HEK293 (cell line): Measurements from ENCODE around the gene SWAP70.

Experiments used
- CTCF ChIA-PET: fragments of 350-600 bp; formaldehyde crosslinking; extraction: SDS; loops from one replicate; lab custom pipeline; 2021; ENCODE audit warnings: antibody characterized with exemption; lab: Yijun Ruan, JAX
- POLR2A ChIA-PET: fragments of 300-600 bp; formaldehyde crosslinking; extraction: SDS; loops from one replicate; lab custom pipeline; 2020; ENCODE audit warnings: antibody characterized with exemption, inconsistent platforms; lab: Yijun Ruan, JAX
- H3K27ac ChIP-seq: fragments of 200-500 bp; sonication (Bioruptor generic); 2 replicates; pipeline ENCODE4 v1.5.1; 2014; ENCODE audit warnings: low read depth, low read length, control low read depth, inconsistent platforms; ENCODE audit errors: extremely low read depth
- H3K36me3 ChIP-seq, 2 experiments: fragments of 200-500 bp in 1 of 2; sonication (Bioruptor generic) in 1 of 2; 1 replicate in 1 of 2; 2 replicates in 1 of 2; pipeline ENCODE4 v1.5.1; 2014 to 2017; ENCODE audit warnings: inconsistent platforms in 2 of 2, low read length in 2 of 2; ENCODE audit not compliant: control insufficient read depth in 2 of 2, insufficient read depth in 1 of 2
- H3K4me1 ChIP-seq: fragments of 200-500 bp; sonication (Bioruptor generic); 2 replicates; pipeline ENCODE4 v1.5.1; 2014; ENCODE audit warnings: mild to moderate bottlenecking, low read length, inconsistent platforms; ENCODE audit not compliant: control insufficient read depth, insufficient read depth
- H3K4me3 ChIP-seq: 2 replicates; pipeline ENCODE4 v1.5.1; 2011; ENCODE audit warnings: low read depth, mild to moderate bottlenecking, control low read depth, low read length, moderate library complexity
- H3K9me3 ChIP-seq: fragments of 200-500 bp; sonication (Bioruptor generic); 2 replicates; pipeline ENCODE4 v1.5.1; 2014; ENCODE audit warnings: low read depth, low read length, inconsistent platforms; ENCODE audit not compliant: control insufficient read depth, insufficient read depth
- BCL11B ChIP-seq: fragments of 450-650 bp; formaldehyde crosslinking; IDR thresholded peaks from 2 replicates; pipeline ENCODE4 v1.5.1; 2016; ENCODE audit warnings: low read depth, missing biosample characterization, missing genetic modification characterization
- FEZF1 ChIP-seq: fragments of 450-650 bp; formaldehyde crosslinking; IDR thresholded peaks from 2 replicates; pipeline ENCODE4 v1.5.1; 2016; ENCODE audit warnings: missing biosample characterization, missing genetic modification characterization
- KLF16 ChIP-seq: fragments of 450-650 bp; formaldehyde crosslinking; IDR thresholded peaks from 2 replicates; pipeline ENCODE4 v1.5.1; 2017; ENCODE audit warnings: missing biosample characterization, missing genetic modification characterization
- PRDM1 ChIP-seq: fragments of 450-650 bp; formaldehyde crosslinking; IDR thresholded peaks from 2 replicates; pipeline ENCODE4; 2016; ENCODE audit warnings: missing biosample characterization, missing genetic modification characterization
- ZBTB17 ChIP-seq: fragments of 450-650 bp; formaldehyde crosslinking; IDR thresholded peaks from 2 replicates; pipeline ENCODE4 v1.5.1; 2016; ENCODE audit warnings: missing biosample characterization, missing genetic modification characterization
- ZBTB48 ChIP-seq: fragments of 450-650 bp; formaldehyde crosslinking; IDR thresholded peaks from 2 replicates; pipeline ENCODE4 v1.5.1; 2016; ENCODE audit warnings: missing biosample characterization, missing genetic modification characterization
- ZFHX2 ChIP-seq: fragments of 450-650 bp; formaldehyde crosslinking; conservative IDR thresholded peaks from 2 replicates; pipeline ENCODE4 v1.5.1; 2016; ENCODE audit warnings: missing biosample characterization, missing genetic modification characterization
- ZIC2 ChIP-seq: fragments of 450-650 bp; formaldehyde crosslinking; IDR thresholded peaks from 2 replicates; pipeline ENCODE4 v1.5.1; 2016; ENCODE audit warnings: missing biosample characterization, missing genetic modification characterization
- ZNF121 ChIP-seq: fragments of 450-650 bp; formaldehyde crosslinking; IDR thresholded peaks from 2 replicates; pipeline ENCODE4 v1.5.1; 2016; ENCODE audit warnings: missing biosample characterization, missing genetic modification characterization
- ZNF157 ChIP-seq: fragments of 450-650 bp; formaldehyde crosslinking; IDR thresholded peaks from 2 replicates; pipeline ENCODE4 v1.5.1; 2016; ENCODE audit warnings: missing biosample characterization, missing genetic modification characterization
- ZNF169 ChIP-seq: fragments of 450-650 bp; formaldehyde crosslinking; IDR thresholded peaks from 2 replicates; pipeline ENCODE4 v1.5.1; 2016; ENCODE audit warnings: missing biosample characterization, missing genetic modification characterization
- ZNF202 ChIP-seq: fragments of 450-650 bp; formaldehyde crosslinking; IDR thresholded peaks from 2 replicates; pipeline ENCODE4 v1.5.1; 2016; ENCODE audit warnings: missing biosample characterization, missing genetic modification characterization, borderline replicate concordance
- ZNF426 ChIP-seq: fragments of 450-650 bp; formaldehyde crosslinking; IDR thresholded peaks from 2 replicates; pipeline ENCODE4 v1.5.1; 2017; ENCODE audit warnings: missing biosample characterization, missing genetic modification characterization, mild to moderate bottlenecking, inconsistent platforms, moderate library complexity
- ZNF521 ChIP-seq: fragments of 450-650 bp; formaldehyde crosslinking; IDR thresholded peaks from 2 replicates; pipeline ENCODE4 v1.5.1; 2017; ENCODE audit warnings: missing biosample characterization, mild to moderate bottlenecking, missing genetic modification characterization
- ZNF654 ChIP-seq: fragments of 450-650 bp; formaldehyde crosslinking; IDR thresholded peaks from 2 replicates; pipeline ENCODE4 v1.5.1; 2016; ENCODE audit warnings: low read depth, missing biosample characterization, missing genetic modification characterization
- ZNF707 ChIP-seq: fragments of 450-650 bp; formaldehyde crosslinking; IDR thresholded peaks from 2 replicates; pipeline ENCODE4 v1.5.1; 2016; ENCODE audit warnings: missing biosample characterization, missing genetic modification characterization
- ZNF747 ChIP-seq: fragments of 450-650 bp; formaldehyde crosslinking; IDR thresholded peaks from 2 replicates; pipeline ENCODE4 v1.5.1; 2016; ENCODE audit warnings: missing biosample characterization, missing genetic modification characterization
- ZSCAN23 ChIP-seq: fragments of 450-650 bp; formaldehyde crosslinking; IDR thresholded peaks from 2 replicates; pipeline ENCODE4 v1.5.1; 2016; ENCODE audit warnings: missing biosample characterization, missing genetic modification characterization
- TF ChIP-seq, protein P1 (sequence below): fragments of 450-650 bp; formaldehyde crosslinking; IDR thresholded peaks from 2 replicates; pipeline ENCODE4 v1.5.1; 2016; ENCODE audit warnings: missing biosample characterization, missing genetic modification characterization
- TF ChIP-seq, protein P2 (sequence below): fragments of 450-650 bp; formaldehyde crosslinking; IDR thresholded peaks from 2 replicates; pipeline ENCODE4 v1.5.1; 2016; ENCODE audit warnings: missing biosample characterization, missing genetic modification characterization
- TF ChIP-seq, protein P3 (sequence below): fragments of 450-650 bp; formaldehyde crosslinking; IDR thresholded peaks from 2 replicates; pipeline ENCODE4 v1.5.1; 2016; ENCODE audit warnings: missing biosample characterization, missing genetic modification characterization
- TF ChIP-seq, protein P4 (sequence below): IDR thresholded peaks from 2 replicates; pipeline ENCODE4 v1.6.1; 2011; ENCODE audit warnings: mild to moderate bottlenecking, low read depth, low read length, borderline replicate concordance
- TF ChIP-seq, protein P5 (sequence below): fragments of 450-650 bp; formaldehyde crosslinking; IDR thresholded peaks from 2 replicates; pipeline ENCODE4 v1.5.1; 2016; ENCODE audit warnings: missing biosample characterization, missing genetic modification characterization, low read depth
- TF ChIP-seq, protein P6 (sequence below): fragments of 450-650 bp; formaldehyde crosslinking; IDR thresholded peaks from 2 replicates; pipeline ENCODE4 v1.5.1; 2016; ENCODE audit warnings: missing biosample characterization, missing genetic modification characterization
- TF ChIP-seq, protein P7 (sequence below): fragments of 450-650 bp; formaldehyde crosslinking; IDR thresholded peaks from 2 replicates; pipeline ENCODE4 v1.5.1; 2016; ENCODE audit warnings: missing biosample characterization, missing genetic modification characterization

Gene SWAP70

DNA sequence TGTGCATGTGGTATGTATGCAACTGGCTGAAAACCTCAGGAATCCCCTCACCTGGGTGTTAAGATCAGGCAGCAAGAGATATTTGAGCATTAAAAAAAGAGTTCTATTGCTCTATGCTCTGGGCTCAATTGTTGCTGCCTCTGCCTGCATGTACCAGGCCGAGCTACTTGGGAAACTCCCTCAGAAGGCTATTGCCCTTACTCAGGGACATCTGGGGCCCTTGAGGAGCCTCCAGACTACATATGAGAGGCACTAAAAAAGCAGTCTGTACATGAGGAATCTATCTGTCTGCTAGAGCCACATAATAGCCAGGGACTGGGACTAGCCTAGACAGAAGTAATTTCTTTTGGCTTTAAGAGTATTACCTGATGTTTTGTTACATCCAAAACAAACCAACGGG lies 120.1 kb downstream of the SWAP70 start:
- Histone ChIP-seq H3K27ac (no peak overlapping the region), H3K9me3 (no peaks in the 10 kb centered on the region)
- TF ChIP-seq, protein P1, sequence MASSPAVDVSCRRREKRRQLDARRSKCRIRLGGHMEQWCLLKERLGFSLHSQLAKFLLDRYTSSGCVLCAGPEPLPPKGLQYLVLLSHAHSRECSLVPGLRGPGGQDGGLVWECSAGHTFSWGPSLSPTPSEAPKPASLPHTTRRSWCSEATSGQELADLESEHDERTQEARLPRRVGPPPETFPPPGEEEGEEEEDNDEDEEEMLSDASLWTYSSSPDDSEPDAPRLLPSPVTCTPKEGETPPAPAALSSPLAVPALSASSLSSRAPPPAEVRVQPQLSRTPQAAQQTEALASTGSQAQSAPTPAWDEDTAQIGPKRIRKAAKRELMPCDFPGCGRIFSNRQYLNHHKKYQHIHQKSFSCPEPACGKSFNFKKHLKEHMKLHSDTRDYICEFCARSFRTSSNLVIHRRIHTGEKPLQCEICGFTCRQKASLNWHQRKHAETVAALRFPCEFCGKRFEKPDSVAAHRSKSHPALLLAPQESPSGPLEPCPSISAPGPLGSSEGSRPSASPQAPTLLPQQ = no peak
- no peak for TF ChIP-seq PRDM1
- TF ChIP-seq ZNF747 (tag by site-specific recombination) = no peak
- TF ChIP-seq, protein P2, sequence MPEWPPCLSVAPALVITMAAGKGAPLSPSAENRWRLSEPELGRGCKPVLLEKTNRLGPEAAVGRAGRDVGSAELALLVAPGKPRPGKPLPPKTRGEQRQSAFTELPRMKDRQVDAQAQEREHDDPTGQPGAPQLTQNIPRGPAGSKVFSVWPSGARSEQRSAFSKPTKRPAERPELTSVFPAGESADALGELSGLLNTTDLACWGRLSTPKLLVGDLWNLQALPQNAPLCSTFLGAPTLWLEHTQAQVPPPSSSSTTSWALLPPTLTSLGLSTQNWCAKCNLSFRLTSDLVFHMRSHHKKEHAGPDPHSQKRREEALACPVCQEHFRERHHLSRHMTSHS (tag by site-specific recombination) = no peak
- TF ChIP-seq KLF16 = no peak
- TF ChIP-seq FEZF1 (tag by site-specific recombination) = no peak
- TF ChIP-seq, protein P3, sequence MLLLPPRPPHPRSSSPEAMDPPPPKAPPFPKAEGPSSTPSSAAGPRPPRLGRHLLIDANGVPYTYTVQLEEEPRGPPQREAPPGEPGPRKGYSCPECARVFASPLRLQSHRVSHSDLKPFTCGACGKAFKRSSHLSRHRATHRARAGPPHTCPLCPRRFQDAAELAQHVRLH (tag by site-specific recombination) = no peak
- TF ChIP-seq ZBTB17 (tag by site-specific recombination) = 0 out of 2 replicates have a peak, but pooled peaks have one; percentile 27
- TF ChIP-seq, all 188 proteins: peak for 1
- POLR2A ChIA-PET = no interaction called here
- Histone ChIP-seq H3K36me3 (peaks cover 0 to 76% of the 10 kb centered on the region in 2 experiments; a peak in 2 of 3 replicates), H3K4me1 (no peaks in the 10 kb centered on the region), H3K4me3 (no peak overlapping the region)
- CTCF ChIA-PET = interaction anchor here (0.7 kb wide), 1 partner anchor 109 kb away, joined by 3 read pairs; no protein-coding TSS in a partner anchor

DNA sequence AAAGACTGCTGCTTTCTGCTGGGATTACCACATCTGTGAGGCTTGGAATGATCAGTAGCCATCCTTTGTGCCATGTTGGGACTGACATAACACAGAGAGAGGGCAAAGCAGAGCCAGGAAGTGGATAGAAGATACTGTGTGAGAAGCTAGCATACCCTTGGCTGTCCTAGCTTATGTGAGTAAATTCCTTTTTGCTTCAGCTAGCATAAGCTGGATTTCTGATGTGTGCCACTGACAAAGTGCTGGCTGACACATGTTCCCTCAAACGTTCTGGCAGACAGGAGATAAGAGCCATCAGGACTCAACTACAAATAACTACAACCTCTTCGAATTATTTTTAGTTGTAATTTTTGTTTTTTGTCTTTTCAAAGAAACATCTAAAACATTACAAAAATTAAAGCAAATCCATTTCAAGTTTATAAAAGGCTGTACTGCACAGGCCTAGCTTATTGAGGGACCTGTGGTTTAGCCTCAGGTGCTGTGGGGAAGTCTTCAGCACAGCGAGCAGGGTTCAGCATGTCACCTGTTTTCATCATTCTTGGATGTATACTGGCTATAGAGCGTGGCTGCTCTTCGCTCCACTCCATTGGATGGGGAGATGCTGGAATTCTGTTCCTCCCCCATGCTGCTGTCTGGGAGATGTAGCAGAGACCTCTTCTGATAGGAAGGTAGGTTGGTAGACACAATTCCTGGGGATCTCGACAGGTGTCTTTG lies 120.9 kb downstream of the SWAP70 start:
- Histone ChIP-seq H3K4me1 (no peaks in the 10 kb centered on the region), H3K9me3 (no peaks in the 10 kb centered on the region), H3K4me3 (no peak overlapping the region), H3K27ac (no peak overlapping the region), H3K36me3 (peaks cover 0 to 74% of the 10 kb centered on the region in 2 experiments; a peak in 2 of 3 replicates)
- CTCF ChIA-PET = no interaction called here
- POLR2A ChIA-PET = no interaction called here
- TF ChIP-seq ZNF121 (tag by site-specific recombination) (no peak), ZIC2 (tag by site-specific recombination) (no peak), ZFHX2 (tag by site-specific recombination) (no peak), ZNF707 (tag by site-specific recombination) (no peak), ZNF426 (tag by site-specific recombination) (no peak), ZNF654 (no peak), ZSCAN23 (no peak), ZNF169 (tag by site-specific recombination) (no peak), ZNF202 (no peak), BCL11B (tag by site-specific recombination) (no peak), ZBTB48 (tag by site-specific recombination) (no peak), ZNF521 (tag by site-specific recombination) (no peak), ZNF157 (tag by site-specific recombination) (no peak)
- TF ChIP-seq, protein P4, sequence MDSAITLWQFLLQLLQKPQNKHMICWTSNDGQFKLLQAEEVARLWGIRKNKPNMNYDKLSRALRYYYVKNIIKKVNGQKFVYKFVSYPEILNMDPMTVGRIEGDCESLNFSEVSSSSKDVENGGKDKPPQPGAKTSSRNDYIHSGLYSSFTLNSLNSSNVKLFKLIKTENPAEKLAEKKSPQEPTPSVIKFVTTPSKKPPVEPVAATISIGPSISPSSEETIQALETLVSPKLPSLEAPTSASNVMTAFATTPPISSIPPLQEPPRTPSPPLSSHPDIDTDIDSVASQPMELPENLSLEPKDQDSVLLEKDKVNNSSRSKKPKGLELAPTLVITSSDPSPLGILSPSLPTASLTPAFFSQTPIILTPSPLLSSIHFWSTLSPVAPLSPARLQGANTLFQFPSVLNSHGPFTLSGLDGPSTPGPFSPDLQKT = no peak
- TF ChIP-seq, protein P5, sequence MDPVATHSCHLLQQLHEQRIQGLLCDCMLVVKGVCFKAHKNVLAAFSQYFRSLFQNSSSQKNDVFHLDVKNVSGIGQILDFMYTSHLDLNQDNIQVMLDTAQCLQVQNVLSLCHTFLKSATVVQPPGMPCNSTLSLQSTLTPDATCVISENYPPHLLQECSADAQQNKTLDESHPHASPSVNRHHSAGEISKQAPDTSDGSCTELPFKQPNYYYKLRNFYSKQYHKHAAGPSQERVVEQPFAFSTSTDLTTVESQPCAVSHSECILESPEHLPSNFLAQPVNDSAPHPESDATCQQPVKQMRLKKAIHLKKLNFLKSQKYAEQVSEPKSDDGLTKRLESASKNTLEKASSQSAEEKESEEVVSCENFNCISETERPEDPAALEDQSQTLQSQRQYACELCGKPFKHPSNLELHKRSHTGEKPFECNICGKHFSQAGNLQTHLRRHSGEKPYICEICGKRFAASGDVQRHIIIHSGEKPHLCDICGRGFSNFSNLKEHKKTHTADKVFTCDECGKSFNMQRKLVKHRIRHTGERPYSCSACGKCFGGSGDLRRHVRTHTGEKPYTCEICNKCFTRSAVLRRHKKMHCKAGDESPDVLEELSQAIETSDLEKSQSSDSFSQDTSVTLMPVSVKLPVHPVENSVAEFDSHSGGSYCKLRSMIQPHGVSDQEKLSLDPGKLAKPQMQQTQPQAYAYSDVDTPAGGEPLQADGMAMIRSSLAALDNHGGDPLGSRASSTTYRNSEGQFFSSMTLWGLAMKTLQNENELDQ = no peak
- TF ChIP-seq, protein P6, sequence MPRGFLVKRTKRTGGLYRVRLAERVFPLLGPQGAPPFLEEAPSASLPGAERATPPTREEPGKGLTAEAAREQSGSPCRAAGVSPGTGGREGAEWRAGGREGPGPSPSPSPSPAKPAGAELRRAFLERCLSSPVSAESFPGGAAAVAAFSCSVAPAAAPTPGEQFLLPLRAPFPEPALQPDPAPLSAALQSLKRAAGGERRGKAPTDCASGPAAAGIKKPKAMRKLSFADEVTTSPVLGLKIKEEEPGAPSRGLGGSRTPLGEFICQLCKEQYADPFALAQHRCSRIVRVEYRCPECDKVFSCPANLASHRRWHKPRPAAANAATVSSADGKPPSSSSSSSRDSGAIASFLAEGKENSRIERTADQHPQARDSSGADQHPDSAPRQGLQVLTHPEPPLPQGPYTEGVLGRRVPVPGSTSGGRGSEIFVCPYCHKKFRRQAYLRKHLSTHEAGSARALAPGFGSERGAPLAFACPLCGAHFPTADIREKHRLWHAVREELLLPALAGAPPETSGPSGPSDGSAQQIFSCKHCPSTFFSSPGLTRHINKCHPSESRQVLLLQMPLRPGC (tag by site-specific recombination) = no peak
- TF ChIP-seq, protein P7, sequence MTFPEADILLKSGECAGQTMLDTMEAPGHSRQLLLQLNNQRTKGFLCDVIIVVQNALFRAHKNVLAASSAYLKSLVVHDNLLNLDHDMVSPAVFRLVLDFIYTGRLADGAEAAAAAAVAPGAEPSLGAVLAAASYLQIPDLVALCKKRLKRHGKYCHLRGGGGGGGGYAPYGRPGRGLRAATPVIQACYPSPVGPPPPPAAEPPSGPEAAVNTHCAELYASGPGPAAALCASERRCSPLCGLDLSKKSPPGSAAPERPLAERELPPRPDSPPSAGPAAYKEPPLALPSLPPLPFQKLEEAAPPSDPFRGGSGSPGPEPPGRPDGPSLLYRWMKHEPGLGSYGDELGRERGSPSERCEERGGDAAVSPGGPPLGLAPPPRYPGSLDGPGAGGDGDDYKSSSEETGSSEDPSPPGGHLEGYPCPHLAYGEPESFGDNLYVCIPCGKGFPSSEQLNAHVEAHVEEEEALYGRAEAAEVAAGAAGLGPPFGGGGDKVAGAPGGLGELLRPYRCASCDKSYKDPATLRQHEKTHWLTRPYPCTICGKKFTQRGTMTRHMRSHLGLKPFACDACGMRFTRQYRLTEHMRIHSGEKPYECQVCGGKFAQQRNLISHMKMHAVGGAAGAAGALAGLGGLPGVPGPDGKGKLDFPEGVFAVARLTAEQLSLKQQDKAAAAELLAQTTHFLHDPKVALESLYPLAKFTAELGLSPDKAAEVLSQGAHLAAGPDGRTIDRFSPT (tag by site-specific recombination) = no peak
